ENCODE measurements around the gene MARCHF9. TPM values are rescaled to one million over a fixed set of nuclear protein-coding genes. Genes with fewer than 3 reads are reported as not detected.

The MARCHF9 gene
- total RNA-seq, 1 experiment from 2014 or later, result 21.8 TPM

- intact Hi-C loops (cut with micrococcal nuclease), result loop anchor here (1.0 kb wide), 1 partner anchor 147 kb away; no protein-coding TSS in a partner anchor
- Histone ChIP-seq H3K4me1 (ENCODE audit: control insufficient read depth in 1 of 2, insufficient read depth in 2 of 2, low read length in 2 of 2) (peaks cover 11 to 23% of the 10 kb centered on the region in 2 experiments), H3K9ac (ENCODE audit: low read length) (no peak overlapping the region), H3K27ac (ENCODE audit: low read depth, low read length) (no peak overlapping the region), H2AFZ (ENCODE audit: low read depth, low read length, poor library complexity, severe bottlenecking) (no peak overlapping the region), H3K4me3 (replicated peaks in 1 of 2; ENCODE audit: low read depth in 1 of 2, low read length in 2 of 2) (no peak overlapping the region), H3K4me2 (ENCODE audit: low read length) (no peak overlapping the region), H3K79me2 (ENCODE audit: insufficient read depth, low read length) (no peaks in the 10 kb centered on the region), H3K9me2 (ENCODE audit: insufficient read depth) (no peaks in the 10 kb centered on the region), H4K20me1 (ENCODE audit: insufficient read depth) (no peaks in the 10 kb centered on the region), H3K9me3 (ENCODE audit: control insufficient read depth in 1 of 2, insufficient read depth in 1 of 2, low read depth in 1 of 2, low read length in 2 of 2) (no peaks in the 10 kb centered on the region), H3K36me3 (ENCODE audit: control insufficient read depth in 1 of 2, insufficient read depth in 2 of 2, low read length in 2 of 2) (peaks cover 0 to 7% of the 10 kb centered on the region in 2 experiments; a peak in 2 of 4 replicates), H3K27me3 (ENCODE audit: insufficient read depth, low read length) (no peaks in the 10 kb centered on the region)
- ATAC-seq (no peak), DNase-seq (ENCODE audit: low read depth, low spot score) (no peak)
- BruUV-seq (replicated peaks), result no TSS peak
- ChIA-PET RAD21 (ENCODE audit: low non-redundant PET in 1 of 2, low total read pairs in 2 of 2, uncharacterized antibody in 2 of 2, unreplicated experiment in 2 of 2) (no interaction called here), CTCF (interaction anchor here (0.7 to 1.0 kb wide), 4 partner anchors 13 to 21 kb away, joined by 3 to 5 read pairs (median 3); partner anchors contain the start of genes EEF1AKMT3, METTL1 and TSPAN31), POLR2A (interaction anchor here (0.8 kb wide), 1 partner anchor 13 kb away, joined by 3 read pairs; the partner anchor contains the start of genes EEF1AKMT3 and METTL1)
- TF ChIP-seq POLR2AphosphoS5 (IDR thresholded peaks at IDR 0.05; ENCODE audit: low read depth, low read length), result 0 out of 2 replicates have a peak, but pooled peaks have one; percentile 3
- TF ChIP-seq FOSL1 (IDR thresholded peaks at IDR 0.05; ENCODE audit: low read depth), result no peak
- no peak for TF ChIP-seq POLR2A (IDR thresholded peaks at IDR 0.05; ENCODE audit: borderline replicate concordance, extremely low read depth, insufficient read depth, insufficient read length)
Measured at GRCh38 chr12:57758552-57759359, 3.9 kb downstream of the MARCHF9 start.

GRCh38 chr12:57759360-57759980 is 4.6 kb downstream of the MARCHF9 start:
- Histone ChIP-seq H3K4me2 (ENCODE audit: low read length) (no peak overlapping the region), H3K4me3 (replicated peaks in 1 of 2; ENCODE audit: low read depth in 1 of 2, low read length in 2 of 2) (no peak overlapping the region), H3K79me2 (ENCODE audit: insufficient read depth, low read length) (no peaks in the 10 kb centered on the region), H2AFZ (ENCODE audit: low read depth, low read length, poor library complexity, severe bottlenecking) (no peak overlapping the region), H3K9ac (ENCODE audit: low read length) (no peak overlapping the region), H3K27me3 (ENCODE audit: insufficient read depth, low read length) (no peaks in the 10 kb centered on the region), H3K4me1 (ENCODE audit: control insufficient read depth in 1 of 2, insufficient read depth in 2 of 2, low read length in 2 of 2) (peaks cover 6 to 21% of the 10 kb centered on the region in 2 experiments), H3K27ac (ENCODE audit: low read depth, low read length) (no peak overlapping the region), H3K9me2 (ENCODE audit: insufficient read depth) (no peaks in the 10 kb centered on the region), H3K36me3 (ENCODE audit: control insufficient read depth in 1 of 2, insufficient read depth in 2 of 2, low read length in 2 of 2) (peaks cover 0 to 7% of the 10 kb centered on the region in 2 experiments; a peak in 2 of 4 replicates), H3K9me3 (ENCODE audit: control insufficient read depth in 1 of 2, insufficient read depth in 1 of 2, low read depth in 1 of 2, low read length in 2 of 2) (no peaks in the 10 kb centered on the region), H4K20me1 (ENCODE audit: insufficient read depth) (no peaks in the 10 kb centered on the region)
- peak in 2 of 3 experiments; percentile 54 to 70; a peak in 4 of 6 replicates for TF ChIP-seq CTCF (IDR thresholded peaks at IDR 0.05 in 2 of 3, conservative IDR thresholded peaks at IDR 0.05 in 1 of 3; ENCODE audit: borderline replicate concordance in 1 of 3, insufficient read depth in 1 of 3, low read depth in 2 of 3, low read length in 2 of 3)
- TF ChIP-seq POLR2AphosphoS5 (IDR thresholded peaks at IDR 0.05; ENCODE audit: low read depth, low read length), result no peak
- ChIA-PET RAD21 (ENCODE audit: low non-redundant PET in 1 of 2, low total read pairs in 2 of 2, uncharacterized antibody in 2 of 2, unreplicated experiment in 2 of 2) (no interaction called here), POLR2A (interaction anchor here (0.8 kb wide), 1 partner anchor 13 kb away, joined by 3 read pairs; the partner anchor contains the start of genes EEF1AKMT3 and METTL1), CTCF (interaction anchor here (0.6 to 1.0 kb wide), 6 partner anchors 13 to 33 kb away, joined by 3 to 5 read pairs (median 3); partner anchors contain the start of genes EEF1AKMT3, METTL1 and TSFM)
- no TSS peak for BruUV-seq (replicated peaks)
- ATAC-seq (peak; percentile 43), DNase-seq (ENCODE audit: low read depth, low spot score) (no peak)
- intact Hi-C loops (cut with micrococcal nuclease), result loop anchor here (1.0 kb wide), 1 partner anchor 146 kb away; no protein-coding TSS in a partner anchor

All from HCT116 (cell line).